K562 (cell line): ENCODE results near the gene RAB31. TPM values are rescaled to one million over a fixed set of nuclear protein-coding genes. Genes with fewer than 3 reads are reported as not detected.
A peak's percentile ranks its signal among the peaks of the same experiment; 100 is the strongest.

Experiments used
- CXXC5 ChIP-seq: fragments of 250-450 bp; sonication (Bioruptor Pico); IDR thresholded peaks from 2 replicates; pipeline ENCODE4 v1.8.0; 2022; ENCODE audit warnings: inconsistent platforms, mild to moderate bottlenecking, moderate library complexity
- JUN ChIP-seq, 2 experiments: sonication (generic) in 1 of 2; formaldehyde crosslinking in 1 of 2; IDR thresholded peaks; 2 replicates each; pipeline versions ENCODE4 v1.6.1 to v1.8.0; 2012 to 2022; ENCODE audit warnings: borderline replicate concordance in 2 of 2, mild to moderate bottlenecking in 2 of 2, improper control_type of control experiment in 1 of 2, low read depth in 1 of 2, low read length in 1 of 2, missing genetic modification reagents in 1 of 2
- JUNB ChIP-seq: fragments of 450-650 bp; formaldehyde crosslinking; conservative IDR thresholded peaks from 2 replicates; pipeline ENCODE4 v1.4.0; 2020; ENCODE audit warnings: mild to moderate bottlenecking
- NR2C2 ChIP-seq, 2 experiments: fragments of 200-800 bp in 1 of 2; sonication (Bioruptor generic) in 1 of 2; sonication (generic) in 1 of 2; formaldehyde crosslinking in 1 of 2; IDR thresholded peaks; 2 replicates each; pipeline versions ENCODE4 v1.6.1 to v1.8.0; 2016 to 2022; ENCODE audit warnings: mild to moderate bottlenecking in 1 of 2, missing compliant biosample characterization in 1 of 2, missing genetic modification characterization in 1 of 2, missing genetic modification reagents in 1 of 2
- REST ChIP-seq, 2 experiments: fragments of 450-650 bp; formaldehyde crosslinking in 1 of 2; IDR thresholded peaks; 2 replicates each; pipeline versions ENCODE4 v1.4.0 to v1.6.1; 2014 to 2020; ENCODE audit warnings: mild to moderate bottlenecking in 2 of 2, borderline replicate concordance in 1 of 2, low read depth in 1 of 2
- RFX1 ChIP-seq: fragments of 450-650 bp; IDR thresholded peaks from 2 replicates; pipeline ENCODE4 v1.6.1; 2016; ENCODE audit warnings: mild to moderate bottlenecking, moderate library complexity
- SMAD3 ChIP-seq: fragments of 450-650 bp; formaldehyde crosslinking; conservative IDR thresholded peaks from 2 replicates; pipeline ENCODE4 v1.4.0; 2020; ENCODE audit warnings: mild to moderate bottlenecking
- TRIM24 ChIP-seq, 2 experiments: fragments of 450-650 bp; IDR thresholded peaks; 2 replicates each; pipeline ENCODE4 v1.6.1; 2016
- TRIM25 ChIP-seq: fragments of 450-650 bp; IDR thresholded peaks from 2 replicates; pipeline ENCODE4 v1.7.0; 2016; ENCODE audit warnings: borderline replicate concordance
- ZNF696 ChIP-seq: fragments of 250-450 bp; sonication (Bioruptor Pico); conservative IDR thresholded peaks from 2 replicates; pipeline ENCODE4 v1.4.0; 2020; ENCODE audit warnings: mild to moderate bottlenecking, moderate library complexity
- polyA plus RNA-seq, 8 experiments: library from polyadenylated mRNA; depleted of rRNA in 4 of 8; stranded (reverse) in 5 of 8; unstranded in 3 of 8; fragments of >200 nt; fragmentation: Nextera tagmentation in 2 of 8; fragmentation: Illumina TruSeq in 1 of 8; extraction: Ambion mirVana in 2 of 8; extraction: Trizol in 1 of 8; gene quantifications; 2 replicates each; pipeline versions ENCODE4 v1.2.1 to v1.2.3, GENCODE V29; 2011 to 2014; ENCODE audit warnings: inconsistent platforms in 1 of 8, missing spikeins in 1 of 8
- total RNA-seq, 7 experiments: library from RNA; depleted of rRNA in 6 of 7; stranded (reverse); fragments of >200 nt in 6 of 7; fragmentation: Illumina TruSeq in 2 of 7; extraction: Trizol in 2 of 7; gene quantifications; 2 replicates each; pipeline versions ENCODE4 v1.2.1 to v1.2.3, GENCODE V29; 2011 to 2021; ENCODE audit warnings: low replicate concordance in 1 of 7
- TF ChIP-seq, protein P1 (sequence below): fragments of 250-450 bp; sonication (Bioruptor Pico); IDR thresholded peaks from 2 replicates; pipeline ENCODE4 v1.8.0; 2021; ENCODE audit warnings: moderate library complexity, mild to moderate bottlenecking, inconsistent platforms
- TF ChIP-seq, protein P2 (sequence below): sonication (generic); formaldehyde crosslinking; IDR thresholded peaks from 2 replicates; pipeline ENCODE4 v1.8.0; 2022; ENCODE audit warnings: mild to moderate bottlenecking, missing genetic modification reagents, borderline replicate concordance

RAB31 gene
- total and polyA plus RNA-seq, 9 of the 15 experiments (the other 6 are each of a cell fraction or from before 2014, with no cell fraction given): 20.7 to 70.4 (median 41.3) TPM

DNA sequence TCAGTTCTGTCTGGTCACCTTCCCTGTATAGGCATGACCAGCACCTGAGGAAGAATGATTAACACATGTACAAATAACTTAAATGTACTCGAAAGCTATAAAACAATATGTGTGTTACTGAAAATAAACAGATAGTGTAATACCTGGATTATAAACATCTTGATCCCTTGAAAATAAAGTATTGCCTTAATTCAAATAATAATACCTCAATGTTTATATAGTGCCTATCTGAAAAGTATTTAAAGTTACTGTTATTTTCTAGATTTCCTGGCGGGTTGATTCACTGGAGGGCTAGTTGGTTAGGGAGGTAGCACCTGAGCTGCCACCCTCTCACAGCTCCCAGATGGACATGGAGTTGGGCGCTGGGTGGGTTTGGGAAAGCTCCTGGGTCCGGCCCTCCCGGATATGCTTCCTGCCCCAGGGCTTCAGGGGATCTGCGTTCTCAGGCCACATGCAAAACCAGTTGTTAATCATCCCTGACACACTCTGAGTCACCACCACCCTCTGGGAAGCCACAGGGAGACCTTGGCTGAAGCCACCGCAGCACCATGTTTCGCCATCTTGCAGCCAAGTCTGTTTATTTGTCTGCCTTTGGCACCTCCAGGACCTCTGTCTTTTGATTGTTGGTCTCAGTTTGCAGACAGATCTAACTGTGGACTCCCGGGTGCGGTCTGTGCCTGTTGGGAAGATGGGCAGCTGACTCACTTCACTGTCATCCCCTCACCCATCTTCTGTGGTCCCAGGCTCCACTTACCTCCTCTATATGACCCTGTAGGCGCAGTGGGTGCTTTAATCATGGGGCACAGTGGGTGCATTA is 35.3 kb downstream of the RAB31 start (continued):
- TF ChIP-seq REST (IDR thresholded peaks at IDR 0.05; ENCODE audit: borderline replicate concordance) (0 out of 2 replicates have a peak, but pooled peaks have one; percentile 18), REST (CRISPR knock-in tag; IDR thresholded peaks at IDR 0.05; ENCODE audit: low read depth) (peak; percentile 50; the same call in 1 of the 2 replicates), NR2C2 (CRISPR knock-in tag; IDR thresholded peaks at IDR 0.05) (no peak), NR2C2 (tag; IDR thresholded peaks at IDR 0.05) (peak; percentile 41; the same call in 1 of the 2 replicates), CXXC5 (peak; percentile 70), SMAD3 (peak; percentile 65; the same call in 1 of the 2 replicates), TRIM24 (IDR thresholded peaks at IDR 0.05) (peak; percentile 35 to 68; a peak in 2 of 4 replicates), RFX1 (no peak), JUN (IDR thresholded peaks at IDR 0.05; ENCODE audit: borderline replicate concordance, low read depth, low read length) (peak; percentile 99), JUN (CRISPR knock-in tag; IDR thresholded peaks at IDR 0.05; ENCODE audit: borderline replicate concordance) (peak; percentile 63; the same call in 1 of the 2 replicates), TRIM25 (no peak), ZNF696 (no peak), JUNB (CRISPR knock-in tag) (peak; percentile 84)
- TF ChIP-seq, protein P1, sequence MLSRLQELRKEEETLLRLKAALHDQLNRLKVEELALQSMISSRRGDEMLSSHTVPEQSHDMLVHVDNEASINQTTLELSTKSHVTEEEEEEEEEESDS (CRISPR knock-in tag): no peak
- TF ChIP-seq, protein P2, sequence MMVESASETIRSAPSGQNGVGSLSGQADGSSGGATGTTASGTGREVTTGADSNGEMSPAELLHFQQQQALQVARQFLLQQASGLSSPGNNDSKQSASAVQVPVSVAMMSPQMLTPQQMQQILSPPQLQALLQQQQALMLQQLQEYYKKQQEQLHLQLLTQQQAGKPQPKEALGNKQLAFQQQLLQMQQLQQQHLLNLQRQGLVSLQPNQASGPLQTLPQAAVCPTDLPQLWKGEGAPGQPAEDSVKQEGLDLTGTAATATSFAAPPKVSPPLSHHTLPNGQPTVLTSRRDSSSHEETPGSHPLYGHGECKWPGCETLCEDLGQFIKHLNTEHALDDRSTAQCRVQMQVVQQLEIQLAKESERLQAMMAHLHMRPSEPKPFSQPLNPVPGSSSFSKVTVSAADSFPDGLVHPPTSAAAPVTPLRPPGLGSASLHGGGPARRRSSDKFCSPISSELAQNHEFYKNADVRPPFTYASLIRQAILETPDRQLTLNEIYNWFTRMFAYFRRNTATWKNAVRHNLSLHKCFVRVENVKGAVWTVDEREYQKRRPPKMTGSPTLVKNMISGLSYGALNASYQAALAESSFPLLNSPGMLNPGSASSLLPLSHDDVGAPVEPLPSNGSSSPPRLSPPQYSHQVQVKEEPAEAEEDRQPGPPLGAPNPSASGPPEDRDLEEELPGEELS (CRISPR knock-in tag): 0 out of 2 replicates have a peak, but pooled peaks have one; percentile 33
